Subcutaneous abdominal adipose tissue (tissue), 5 donors: ENCODE results near the gene SLC8A3.

Experiments
- H3K27ac ChIP-seq: one replicate; pipeline ENCODE4 v1.7.0; 2013; ENCODE audit warnings: low read depth, mild to moderate bottlenecking, inconsistent platforms, low read length, moderate library complexity
- H3K27me3 ChIP-seq, 5 donors: one replicate each; pipeline ENCODE4 v1.7.0; 2013; ENCODE audit warnings: low read length in 5 of 5, inconsistent platforms in 1 of 5; ENCODE audit not compliant: control insufficient read depth in 5 of 5, insufficient read depth in 4 of 5
- H3K36me3 ChIP-seq, 5 donors: one replicate each; pipeline ENCODE4 v1.7.0; 2013; ENCODE audit warnings: low read length in 5 of 5; ENCODE audit not compliant: control insufficient read depth in 5 of 5, insufficient read depth in 5 of 5
- H3K4me1 ChIP-seq, 5 donors: one replicate each; pipeline ENCODE4 v1.7.0; 2013; ENCODE audit warnings: low read length in 5 of 5, mild to moderate bottlenecking in 3 of 5, moderate library complexity in 1 of 5; ENCODE audit not compliant: control insufficient read depth in 5 of 5, insufficient read depth in 5 of 5
- H3K4me3 ChIP-seq, 5 donors: one replicate each; pipeline ENCODE4 v1.7.0; 2013; ENCODE audit warnings: low read length in 5 of 5, low read depth in 1 of 5
- H3K9ac ChIP-seq, 5 donors: one replicate each; pipeline ENCODE4 v1.7.0; 2013; ENCODE audit warnings: low read length in 5 of 5, mild to moderate bottlenecking in 4 of 5, moderate library complexity in 3 of 5
- H3K9me3 ChIP-seq, 5 donors: one replicate each; pipeline ENCODE4 v1.7.0; 2013; ENCODE audit warnings: low read length in 5 of 5; ENCODE audit not compliant: control insufficient read depth in 5 of 5
- donor health status: healthy.
- donor health status: healthy.
- donor health status: healthy.
- donor health status: healthy.
- donor health status: healthy.

Gene SLC8A3

DNA sequence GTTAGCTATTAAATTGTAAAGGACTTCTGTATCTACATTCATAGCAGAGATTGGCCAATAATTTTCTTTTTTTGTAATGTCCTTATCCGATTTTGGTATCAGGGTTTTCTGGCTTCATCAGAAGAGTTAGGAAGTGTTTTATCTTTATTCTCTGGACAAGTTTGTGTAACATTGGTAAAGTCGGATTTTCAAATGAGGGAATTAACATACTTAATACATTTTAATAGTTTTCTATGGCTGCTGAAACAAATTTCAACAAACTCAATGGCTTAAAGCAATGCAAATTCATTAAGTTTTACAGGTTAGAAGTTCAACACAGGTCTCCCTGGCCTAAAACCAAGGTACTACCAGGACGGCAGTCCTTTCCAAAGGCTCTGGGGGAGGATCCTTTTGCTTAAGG is 13.2 kb upstream of the SLC8A3 start:
- Histone ChIP-seq H3K4me3 (no peak overlapping the region), H3K4me1 (no peaks in the 10 kb centered on the region), H3K36me3 (no peaks in the 10 kb centered on the region), H3K9me3 (peaks cover 0 to 4% (median 0%) of the 10 kb centered on the region in 5 donors), H3K9ac (no peak overlapping the region), H3K27me3 (peaks cover 0 to 7% (median 6%) of the 10 kb centered on the region in 5 donors), H3K27ac (no peak overlapping the region)

DNA sequence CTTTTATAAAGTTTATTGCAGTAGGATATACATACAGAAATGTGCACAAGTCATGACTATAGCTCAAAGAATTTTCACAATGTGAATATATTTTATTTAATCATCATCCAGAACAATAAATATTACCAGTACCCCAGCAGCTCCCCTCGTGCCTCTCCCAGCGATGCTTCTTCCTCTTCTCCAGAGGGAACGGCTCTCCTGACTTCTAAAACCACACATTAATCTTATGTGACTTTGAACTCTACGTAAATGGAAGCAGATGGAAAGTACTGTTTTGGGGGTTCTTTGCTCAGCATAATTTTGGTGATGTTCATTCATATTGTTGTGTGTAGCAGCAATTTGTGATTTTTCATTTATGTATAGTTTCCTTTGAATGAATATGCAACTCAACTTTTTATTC is 4.6 kb upstream of the SLC8A3 start:
- Histone ChIP-seq H3K27me3 (peaks cover 8 to 30% (median 20%) of the 10 kb centered on the region in 5 donors), H3K9ac (no peak overlapping the region), H3K4me1 (peaks cover 0 to 11% (median 11%) of the 10 kb centered on the region in 5 donors), H3K36me3 (no peaks in the 10 kb centered on the region), H3K9me3 (no peaks in the 10 kb centered on the region), H3K4me3 (no peak overlapping the region), H3K27ac (no peak overlapping the region)

DNA sequence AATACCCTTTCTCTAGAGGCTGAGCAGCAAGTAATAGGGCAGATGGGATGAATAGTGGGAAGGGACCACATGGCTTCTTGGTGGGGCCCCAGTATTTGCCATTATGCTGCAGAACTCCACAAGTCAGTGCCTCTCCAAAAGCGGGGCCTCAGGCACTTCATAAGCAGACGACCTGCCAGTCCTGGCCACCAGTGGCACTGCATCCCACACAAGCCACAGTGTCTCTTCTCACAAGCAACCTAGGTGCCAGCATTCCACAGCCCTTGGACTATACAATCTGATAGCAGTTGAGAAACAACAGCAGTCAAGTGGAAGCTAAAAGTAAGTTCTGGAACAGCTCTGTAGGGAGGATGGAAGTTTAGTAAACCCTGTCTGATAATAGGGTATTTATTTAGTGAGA is 4.2 kb upstream of the SLC8A3 start:
- Histone ChIP-seq H3K36me3 (no peaks in the 10 kb centered on the region), H3K9me3 (no peaks in the 10 kb centered on the region), H3K4me3 (no peak overlapping the region), H3K4me1 (peaks cover 0 to 16% (median 15%) of the 10 kb centered on the region in 5 donors), H3K9ac (no peak overlapping the region), H3K27me3 (peaks cover 12 to 34% (median 25%) of the 10 kb centered on the region in 5 donors), H3K27ac (no peak overlapping the region)

DNA sequence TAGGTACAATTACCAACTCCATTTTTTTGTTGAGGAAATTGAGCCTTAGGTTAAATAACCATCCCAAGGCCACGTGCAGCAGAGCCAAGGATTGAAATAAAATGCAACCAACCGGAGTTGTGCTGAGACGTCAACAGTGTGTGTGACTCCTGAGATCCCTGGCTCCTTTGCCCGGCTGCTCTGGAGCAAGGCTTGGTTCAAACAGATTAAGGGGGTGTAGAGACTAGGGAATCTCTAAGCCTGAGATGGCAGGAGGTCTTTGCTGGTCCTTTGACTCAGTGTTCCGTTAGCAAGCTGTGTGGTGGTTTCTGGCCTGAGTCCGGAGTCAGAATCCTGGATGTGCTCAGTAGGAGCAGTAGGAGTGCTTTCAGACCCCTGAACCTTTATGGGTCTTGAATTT is 1.4 kb upstream of the SLC8A3 start:
- H3K9ac ChIP-seq: no peak overlapping the region
- peaks cover 0 to 28% (median 26%) of the 10 kb centered on the region in 5 donors for H3K4me1 ChIP-seq
- H3K36me3 ChIP-seq: no peaks in the 10 kb centered on the region
- no peaks in the 10 kb centered on the region for H3K9me3 ChIP-seq
- H3K27me3 ChIP-seq: peaks cover 21 to 58% (median 33%) of the 10 kb centered on the region in 5 donors
- H3K4me3 ChIP-seq: no peak overlapping the region
- H3K27ac ChIP-seq: no peak overlapping the region

DNA sequence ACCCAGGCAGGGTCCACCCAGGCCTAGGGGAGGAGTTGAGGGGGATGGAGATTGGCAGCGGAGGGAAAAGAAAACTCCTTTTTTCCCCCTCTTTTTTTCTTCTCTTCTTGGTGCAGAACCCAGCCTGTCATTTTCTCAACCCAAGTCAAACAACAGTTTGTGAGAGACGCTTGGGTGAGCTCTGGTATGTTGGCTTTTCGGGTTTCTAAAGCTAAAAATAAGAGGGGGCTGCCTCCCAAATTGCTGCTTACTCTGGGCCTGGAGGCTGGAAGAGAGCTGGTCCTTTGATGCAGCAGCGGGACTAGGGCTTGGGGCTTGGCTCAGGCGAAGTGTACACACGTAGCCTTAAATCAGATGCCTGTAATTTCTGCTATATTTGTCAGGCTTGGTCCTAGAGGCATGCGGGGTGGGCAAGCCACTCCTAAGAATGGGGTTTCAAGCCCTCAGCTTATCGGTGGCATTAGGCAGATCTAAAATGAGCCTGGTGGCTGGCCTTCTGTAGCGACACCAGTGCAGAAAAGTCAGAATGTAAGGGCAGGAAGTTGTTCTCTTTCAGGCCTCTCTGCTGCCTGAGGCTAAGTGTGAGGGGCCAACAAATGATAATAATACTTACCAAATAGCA is 816 bp upstream of the SLC8A3 start:
- Histone ChIP-seq H3K36me3 (no peaks in the 10 kb centered on the region), H3K9me3 (no peaks in the 10 kb centered on the region), H3K4me3 (peak overlapping the region in 3 of 5 donors; percentile 42 to 57 (median 50)), H3K27me3 (peaks cover 21 to 61% (median 33%) of the 10 kb centered on the region in 5 donors), H3K9ac (no peak overlapping the region), H3K27ac (no peak overlapping the region), H3K4me1 (peaks cover 0 to 28% (median 26%) of the 10 kb centered on the region in 5 donors)

DNA sequence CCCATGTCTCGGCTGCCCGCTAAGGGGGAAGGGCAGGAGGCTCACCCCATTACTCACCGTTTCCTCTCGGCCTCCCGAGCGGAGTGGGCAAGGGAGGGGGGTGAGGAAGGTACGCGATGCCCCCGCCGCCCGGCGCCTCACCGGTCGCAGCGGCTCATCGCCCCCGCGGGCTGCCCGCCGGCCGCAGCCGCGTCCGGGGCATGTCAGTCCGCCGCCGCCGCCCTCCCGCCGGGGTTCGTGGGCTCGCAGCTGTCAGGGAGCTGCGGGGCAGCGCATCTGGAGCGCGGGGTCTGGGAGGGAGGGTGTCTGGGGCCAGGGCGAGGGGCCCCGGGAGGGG is 461 bp downstream of the SLC8A3 start:
- Histone ChIP-seq H3K9me3 (no peaks in the 10 kb centered on the region), H3K9ac (no peak overlapping the region), H3K36me3 (no peaks in the 10 kb centered on the region), H3K27ac (no peak overlapping the region), H3K4me3 (peak overlapping the region; percentile 30 to 57 (median 56)), H3K4me1 (peaks cover 0 to 28% (median 26%) of the 10 kb centered on the region in 5 donors), H3K27me3 (peaks cover 21 to 63% (median 33%) of the 10 kb centered on the region in 5 donors)

DNA sequence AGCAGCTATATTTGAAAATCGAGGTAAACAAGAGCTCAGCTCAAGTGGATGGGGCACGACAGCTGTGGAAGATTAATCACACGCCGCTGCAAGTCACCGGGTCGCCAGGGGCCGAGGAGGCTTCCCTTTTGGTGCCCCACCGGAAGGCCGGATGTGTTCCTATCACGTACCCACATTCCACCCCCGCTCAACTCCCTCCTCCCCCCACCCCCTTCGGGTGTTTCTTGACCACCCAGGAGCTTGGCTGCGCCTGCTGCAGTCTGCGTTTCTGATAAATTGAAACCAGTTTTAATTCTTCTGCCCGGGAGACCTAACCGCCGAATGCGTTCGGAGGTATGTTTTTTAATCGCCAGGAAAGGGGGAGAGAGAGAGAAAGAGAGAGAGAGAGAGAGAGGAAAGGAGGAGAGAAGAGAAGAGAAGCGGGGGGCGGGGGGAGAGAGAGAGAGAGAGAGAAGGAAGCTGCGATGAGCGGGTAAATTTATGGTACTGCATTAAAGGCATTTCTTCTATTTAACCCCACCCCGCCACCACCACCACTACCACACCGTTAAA is 1.8 kb downstream of the SLC8A3 start:
- Histone ChIP-seq H3K9me3 (no peaks in the 10 kb centered on the region), H3K4me1 (peaks cover 0 to 28% (median 26%) of the 10 kb centered on the region in 5 donors), H3K27me3 (peaks cover 21 to 59% (median 33%) of the 10 kb centered on the region in 5 donors), H3K27ac (no peak overlapping the region), H3K36me3 (no peaks in the 10 kb centered on the region), H3K9ac (no peak overlapping the region), H3K4me3 (peak overlapping the region; percentile 30 to 57 (median 56))

DNA sequence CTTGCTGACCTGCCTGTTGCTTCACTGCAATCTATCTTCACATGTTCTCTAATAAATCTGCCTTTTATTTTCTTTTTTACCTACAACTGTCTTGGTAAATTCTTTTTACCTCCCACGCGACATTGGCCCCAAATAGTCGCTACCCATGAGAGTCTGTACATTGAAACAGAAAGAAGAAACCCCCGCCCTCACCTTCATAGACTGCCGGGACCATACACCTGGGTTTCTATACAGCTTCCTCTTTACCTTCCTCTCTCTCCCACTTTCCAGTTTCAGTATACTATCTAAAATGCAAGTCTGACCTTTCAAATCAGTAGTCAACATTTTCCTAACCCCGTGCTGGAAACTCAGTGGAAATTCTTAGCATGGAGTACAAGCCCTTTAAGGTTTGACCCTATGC is 4.8 kb downstream of the SLC8A3 start:
- no peaks in the 10 kb centered on the region for H3K36me3 ChIP-seq
- peaks cover 13 to 40% (median 18%) of the 10 kb centered on the region in 5 donors for H3K27me3 ChIP-seq
- H3K27ac ChIP-seq: no peak overlapping the region

DNA sequence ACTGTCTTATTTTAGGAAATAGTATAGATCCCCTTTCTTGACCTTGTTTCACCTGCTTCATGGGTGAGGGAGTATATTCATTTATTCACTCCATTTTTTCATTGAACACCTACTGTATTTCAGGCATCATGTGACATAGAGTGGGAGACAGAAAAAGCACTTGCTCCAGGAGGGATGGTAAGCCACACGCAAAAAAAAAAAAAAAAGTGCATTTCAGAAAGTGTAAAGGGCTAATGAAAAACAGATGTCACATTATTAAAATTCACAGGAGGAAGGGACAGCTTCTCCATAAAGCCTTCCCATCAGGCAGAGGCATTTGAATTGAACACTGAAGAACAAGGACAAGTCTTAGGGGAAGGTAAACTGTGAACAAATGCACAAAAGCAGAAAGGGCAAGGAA is 7.5 kb downstream of the SLC8A3 start:
- Histone ChIP-seq H3K9ac (no peak overlapping the region), H3K27me3 (peaks cover 0 to 16% (median 3%) of the 10 kb centered on the region in 5 donors), H3K4me3 (no peak overlapping the region), H3K4me1 (no peaks in the 10 kb centered on the region), H3K9me3 (no peaks in the 10 kb centered on the region), H3K36me3 (no peaks in the 10 kb centered on the region), H3K27ac (no peak overlapping the region)

More for the DNA sequence above, 4.8 kb downstream of the SLC8A3 start:
- Histone ChIP-seq H3K9me3 (no peaks in the 10 kb centered on the region), H3K4me3 (no peak overlapping the region), H3K9ac (no peak overlapping the region), H3K4me1 (peaks cover 0 to 23% (median 21%) of the 10 kb centered on the region in 5 donors)

DNA sequence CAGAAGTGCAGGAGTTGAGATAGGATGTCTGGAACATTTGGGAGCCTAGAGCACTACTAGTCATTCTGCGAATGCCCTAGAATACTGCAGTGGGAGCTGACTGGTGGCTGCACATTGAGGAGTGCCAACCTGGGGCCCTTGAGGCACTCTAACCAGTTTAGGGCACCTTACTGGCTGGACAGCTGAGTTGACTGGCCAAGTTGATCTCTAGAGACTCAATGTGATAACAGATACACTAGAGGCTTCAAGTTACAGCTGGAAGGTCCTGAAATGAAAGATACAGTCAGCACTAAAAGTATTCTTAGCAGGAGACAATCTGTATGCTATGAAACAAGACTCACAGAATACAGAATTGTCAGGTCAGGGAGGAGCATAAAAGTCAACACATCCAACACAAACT is 8.0 kb downstream of the SLC8A3 start:
- no peak overlapping the region for H3K27ac ChIP-seq
- H3K4me3 ChIP-seq: no peak overlapping the region
- H3K36me3 ChIP-seq: no peaks in the 10 kb centered on the region
- H3K4me1 ChIP-seq: no peaks in the 10 kb centered on the region
- peaks cover 0 to 13% (median 3%) of the 10 kb centered on the region in 5 donors for H3K27me3 ChIP-seq
- H3K9ac ChIP-seq: no peak overlapping the region
- H3K9me3 ChIP-seq: no peaks in the 10 kb centered on the region
